WI38 (cell line): ENCODE data around the gene STX3.
"Not testable (repeated sequence)": the region's sequence is repeated elsewhere in the genome, so short reads cannot be mapped to it uniquely, and the experiment has no call there.

Experiments used
- H3K4me3 ChIP-seq: 2 replicates; pipeline ENCODE4 v1.5.1; 2011; ENCODE audit warnings: low read depth, mild to moderate bottlenecking, control low read depth, low read length
- TF ChIP-seq, protein P1 (sequence below): IDR thresholded peaks from 2 replicates; pipeline ENCODE4 v1.5.1; 2012; ENCODE audit warnings: low read depth, mild to moderate bottlenecking, control low read depth, low read length

The STX3 gene

DNA sequence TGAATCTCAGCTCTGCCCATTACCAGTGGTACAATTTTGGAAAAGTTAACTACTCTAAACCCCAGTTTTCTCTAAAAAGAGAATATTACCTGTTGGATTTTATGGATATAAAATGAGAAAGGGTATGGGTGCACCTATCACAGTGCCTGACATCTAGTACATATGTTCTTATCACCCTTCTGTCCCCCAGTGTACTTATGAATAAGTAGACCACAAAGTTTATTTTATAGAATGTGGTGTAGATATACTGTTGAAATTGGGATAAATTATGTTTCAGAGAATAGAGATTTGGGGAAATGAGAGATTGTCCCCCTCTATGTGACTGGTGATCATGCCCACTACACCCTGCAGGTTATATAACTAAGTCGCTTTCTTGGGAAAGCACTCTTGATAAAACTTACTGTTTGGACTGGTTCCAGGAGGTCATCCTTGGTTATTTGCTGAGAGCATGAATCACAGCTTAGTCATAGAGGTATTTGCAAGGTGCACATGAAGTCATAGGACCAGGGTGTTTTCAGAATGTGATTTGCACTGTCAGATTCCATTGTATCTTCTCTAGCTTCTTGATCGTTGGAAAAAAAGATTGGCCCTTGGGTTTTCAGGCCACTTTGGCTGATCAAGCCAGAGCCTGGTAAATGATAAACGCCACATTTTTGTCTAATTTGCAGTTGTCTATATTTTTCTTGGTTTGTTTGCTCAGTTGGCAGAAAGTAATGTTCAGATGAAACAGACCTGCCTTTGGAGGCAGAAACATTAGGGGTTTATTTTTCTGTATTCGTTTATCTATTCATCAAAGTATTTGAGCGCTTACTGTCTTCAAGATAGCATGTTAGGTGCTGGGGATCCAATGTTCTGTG is 21.3 kb downstream of the STX3 start:
- no peak overlapping the region for H3K4me3 ChIP-seq
- TF ChIP-seq, protein P1, sequence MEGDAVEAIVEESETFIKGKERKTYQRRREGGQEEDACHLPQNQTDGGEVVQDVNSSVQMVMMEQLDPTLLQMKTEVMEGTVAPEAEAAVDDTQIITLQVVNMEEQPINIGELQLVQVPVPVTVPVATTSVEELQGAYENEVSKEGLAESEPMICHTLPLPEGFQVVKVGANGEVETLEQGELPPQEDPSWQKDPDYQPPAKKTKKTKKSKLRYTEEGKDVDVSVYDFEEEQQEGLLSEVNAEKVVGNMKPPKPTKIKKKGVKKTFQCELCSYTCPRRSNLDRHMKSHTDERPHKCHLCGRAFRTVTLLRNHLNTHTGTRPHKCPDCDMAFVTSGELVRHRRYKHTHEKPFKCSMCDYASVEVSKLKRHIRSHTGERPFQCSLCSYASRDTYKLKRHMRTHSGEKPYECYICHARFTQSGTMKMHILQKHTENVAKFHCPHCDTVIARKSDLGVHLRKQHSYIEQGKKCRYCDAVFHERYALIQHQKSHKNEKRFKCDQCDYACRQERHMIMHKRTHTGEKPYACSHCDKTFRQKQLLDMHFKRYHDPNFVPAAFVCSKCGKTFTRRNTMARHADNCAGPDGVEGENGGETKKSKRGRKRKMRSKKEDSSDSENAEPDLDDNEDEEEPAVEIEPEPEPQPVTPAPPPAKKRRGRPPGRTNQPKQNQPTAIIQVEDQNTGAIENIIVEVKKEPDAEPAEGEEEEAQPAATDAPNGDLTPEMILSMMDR, result no peak

DNA sequence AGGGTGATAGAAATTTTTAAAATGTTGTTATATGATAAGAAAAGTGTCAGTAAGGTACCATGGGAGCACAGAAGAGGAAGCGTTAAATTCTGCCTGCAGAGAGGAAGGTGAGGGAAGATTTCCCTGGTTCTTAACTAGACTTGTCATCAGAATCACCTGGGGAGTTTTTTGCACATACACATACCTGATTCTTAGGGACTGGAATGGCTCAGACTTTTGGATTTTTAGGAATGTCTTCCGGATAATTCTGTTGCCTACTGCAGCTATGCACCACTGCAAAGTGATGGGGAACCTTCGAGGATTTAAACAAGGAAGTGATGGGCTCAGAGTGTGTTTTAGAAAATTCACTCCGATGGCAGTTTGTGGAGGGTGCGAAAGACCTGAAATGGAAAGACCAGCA is 21.9 kb downstream of the STX3 start:
- no peak overlapping the region for H3K4me3 ChIP-seq
- TF ChIP-seq, protein P1, result no peak

DNA sequence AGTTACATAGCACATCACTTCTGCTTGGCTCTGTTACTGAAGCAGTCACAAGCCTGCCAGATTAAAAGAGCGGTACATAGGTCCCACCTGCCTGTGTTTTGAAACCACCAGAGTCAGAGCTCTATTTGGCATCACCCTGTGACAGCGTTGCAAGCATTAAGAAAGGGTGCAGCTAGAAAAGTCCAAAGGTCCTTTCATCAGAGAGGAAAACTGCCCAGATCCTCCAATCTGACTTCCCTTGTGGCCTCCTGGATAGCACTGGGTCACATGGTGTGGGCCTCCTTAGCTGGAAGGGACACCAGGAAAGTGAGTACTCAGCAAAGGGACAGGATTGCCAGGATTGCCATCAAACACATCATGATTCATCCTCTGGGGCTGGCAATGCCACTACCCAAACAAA is 22.9 kb downstream of the STX3 start:
- H3K4me3 ChIP-seq, result no peak overlapping the region
- TF ChIP-seq, protein P1, result no peak

DNA sequence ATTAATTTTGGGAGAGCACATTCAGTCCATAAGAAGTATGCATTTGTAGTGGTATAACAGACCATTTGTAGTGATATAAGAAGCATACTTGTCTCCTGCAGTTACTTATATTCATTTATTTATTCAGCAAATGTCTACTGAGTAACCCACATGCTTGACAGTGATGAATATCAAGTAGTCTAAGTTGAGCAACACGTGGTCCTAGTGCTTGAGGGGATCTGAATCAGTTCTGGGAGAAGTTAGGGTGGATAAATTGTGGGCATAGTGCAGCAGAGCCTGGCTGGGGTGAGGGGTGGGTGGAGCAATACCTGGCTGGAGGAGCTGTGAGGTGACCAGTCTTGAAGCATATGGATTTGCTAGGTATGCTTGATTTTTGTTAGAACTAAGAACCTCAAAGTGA is 24.3 kb downstream of the STX3 start:
- TF ChIP-seq, protein P1, result no peak
- no peak overlapping the region for H3K4me3 ChIP-seq

DNA sequence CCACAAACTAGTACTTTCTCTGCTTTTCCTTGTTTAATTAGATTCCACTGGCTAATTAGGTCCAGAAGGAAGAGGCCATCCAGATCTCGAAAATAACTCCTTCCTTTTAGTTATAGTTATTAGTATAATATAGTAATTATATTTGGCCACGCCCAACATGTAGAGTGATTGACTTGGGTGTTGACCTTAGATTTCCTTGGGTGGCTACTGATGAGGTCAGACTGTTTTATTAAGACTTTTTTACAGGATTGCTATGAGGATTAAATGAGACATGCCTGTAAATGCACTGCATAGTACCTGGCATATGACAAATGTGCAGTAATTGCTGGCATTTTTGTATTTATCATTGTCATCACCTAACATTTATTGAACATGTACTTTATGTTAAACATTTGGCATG is 26.9 kb downstream of the STX3 start:
- no peak overlapping the region for H3K4me3 ChIP-seq
- TF ChIP-seq, protein P1, result no peak

DNA sequence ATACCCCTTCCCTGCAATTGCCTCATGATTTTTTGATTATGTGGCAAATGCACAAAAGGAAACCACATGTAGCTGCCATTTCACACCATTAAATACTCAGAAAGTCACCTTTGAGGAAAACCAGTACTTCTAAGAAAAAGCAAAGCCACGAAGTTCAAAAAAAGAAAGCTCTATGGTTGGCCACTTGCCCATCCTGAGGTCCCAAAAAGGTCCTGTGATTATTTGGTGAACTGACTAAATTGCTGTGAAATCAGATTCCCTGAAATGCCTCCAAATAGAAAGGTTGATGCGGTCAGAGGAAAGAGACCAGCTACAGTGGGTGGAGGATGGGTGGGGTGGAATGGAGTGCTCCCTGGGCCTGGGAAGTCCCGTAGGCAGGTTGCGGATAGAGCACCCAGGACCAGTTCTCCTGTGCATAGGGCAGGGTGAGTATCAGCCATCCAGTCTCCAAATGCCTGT is 28.5 kb downstream of the STX3 start:
- TF ChIP-seq, protein P1, result no peak
- no peak overlapping the region for H3K4me3 ChIP-seq

DNA sequence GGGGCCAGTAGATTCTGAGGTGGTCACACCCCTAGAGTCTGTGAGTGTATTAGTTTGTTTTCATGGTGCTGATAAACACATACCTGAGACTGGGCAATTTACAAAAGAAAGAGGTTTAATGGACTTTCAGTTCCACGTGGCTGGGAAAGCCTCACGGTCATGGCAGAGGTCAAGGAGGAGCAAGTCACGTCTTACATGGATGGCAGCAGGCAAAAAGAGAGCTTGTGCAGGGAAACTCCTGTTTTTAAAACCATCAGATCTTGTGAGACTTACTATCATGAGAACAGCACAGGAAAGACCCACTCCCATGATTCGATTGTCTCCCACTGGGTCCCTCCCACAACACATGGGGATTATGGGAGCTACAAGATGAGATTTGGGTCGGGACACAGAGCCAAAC is 29.3 kb downstream of the STX3 start:
- H3K4me3 ChIP-seq, result not testable (repeated sequence)

DNA sequence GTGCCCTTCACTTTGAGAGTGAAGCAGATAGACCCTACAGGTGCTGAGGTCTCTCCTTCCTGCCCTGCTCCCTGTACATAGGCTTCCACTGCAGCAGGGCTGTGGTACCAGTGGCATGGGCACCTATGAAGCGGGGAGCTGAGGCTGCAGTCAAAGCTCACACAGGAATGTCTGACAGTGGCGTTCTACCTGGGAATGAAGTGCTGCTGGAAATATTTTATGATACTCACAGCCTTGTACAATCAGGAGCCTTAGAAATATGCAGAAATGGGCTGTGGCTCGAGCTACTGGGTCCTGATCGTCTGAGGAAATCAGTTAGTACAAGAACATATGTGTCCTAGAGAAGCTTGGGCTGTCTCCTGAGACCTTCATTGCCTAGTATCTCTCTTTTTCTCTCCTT is 30.6 kb downstream of the STX3 start:
- TF ChIP-seq, protein P1, result no peak
- H3K4me3 ChIP-seq, result no peak overlapping the region
